Activated B cell treated with CpG ODN at 0.5 μM for 24 hours (primary cell): ENCODE results near the gene KRT80. TPM values are rescaled to one million over a fixed set of nuclear protein-coding genes. Genes with fewer than 3 reads are reported as not detected.

Experiments used
- ATAC-seq: fragments of 200-7000 bp; cut with Tn5 transposase; one replicate; pipeline ENCODE4 v1.10.0; 2021; ENCODE audit warnings: low read depth, mild to moderate bottlenecking, moderate library complexity
- CTCF ChIA-PET: fragments of 350-600 bp; sonication (Branson Sonifier 250); formaldehyde crosslinking; loops from one replicate; lab custom pipeline; 2021; ENCODE audit warnings: antibody characterized with exemption; lab: Charles Lee
- POLR2A ChIA-PET: fragments of 350-600 bp; sonication (Branson Sonifier 250); formaldehyde crosslinking; loops from one replicate; lab custom pipeline; 2021; ENCODE audit warnings: antibody characterized with exemption; lab: Charles Lee
- DNase-seq: peaks from one replicate; pipeline ENCODE4 v3.0.0; 2022
- H3K27ac Mint-ChIP-seq: one replicate; pipeline ENCODE4 v1.8.0; 2020; ENCODE audit warnings: mixed read lengths
- H3K27me3 Mint-ChIP-seq: one replicate; pipeline ENCODE4 v1.8.0; 2021; ENCODE audit warnings: mixed read lengths
- H3K36me3 Mint-ChIP-seq: one replicate; pipeline ENCODE4 v1.8.0; 2021; ENCODE audit warnings: low read depth, mixed read lengths
- H3K4me1 Mint-ChIP-seq: one replicate; pipeline ENCODE4 v1.8.0; 2021; ENCODE audit warnings: mixed read lengths
- H3K4me3 Mint-ChIP-seq: one replicate; pipeline ENCODE4 v1.8.0; 2020; ENCODE audit warnings: mild to moderate bottlenecking, mixed read lengths
- H3K9me3 Mint-ChIP-seq: one replicate; pipeline ENCODE4 v1.8.0; 2020; ENCODE audit warnings: mixed read lengths
- intact Hi-C: fragments of 100-400 bp; cut with micrococcal nuclease; formaldehyde crosslinking; loops from one replicate; pipeline ENCODE4 v1.15.1; 2024
- total RNA-seq: library from RNA; stranded (reverse); gene quantifications from 2 replicates; pipeline ENCODE4 v1.2.3, GENCODE V29; 2022
- TF ChIP-seq, protein P1 (sequence below): fragments of 200-600 bp; IDR thresholded peaks from one replicate; pipeline ENCODE4 v1.8.0; 2022; ENCODE audit warnings: antibody characterized with exemption, mild to moderate bottlenecking

The KRT80 gene
- total RNA-seq, 1 donor from 2014 or later, result not detected

DNA sequence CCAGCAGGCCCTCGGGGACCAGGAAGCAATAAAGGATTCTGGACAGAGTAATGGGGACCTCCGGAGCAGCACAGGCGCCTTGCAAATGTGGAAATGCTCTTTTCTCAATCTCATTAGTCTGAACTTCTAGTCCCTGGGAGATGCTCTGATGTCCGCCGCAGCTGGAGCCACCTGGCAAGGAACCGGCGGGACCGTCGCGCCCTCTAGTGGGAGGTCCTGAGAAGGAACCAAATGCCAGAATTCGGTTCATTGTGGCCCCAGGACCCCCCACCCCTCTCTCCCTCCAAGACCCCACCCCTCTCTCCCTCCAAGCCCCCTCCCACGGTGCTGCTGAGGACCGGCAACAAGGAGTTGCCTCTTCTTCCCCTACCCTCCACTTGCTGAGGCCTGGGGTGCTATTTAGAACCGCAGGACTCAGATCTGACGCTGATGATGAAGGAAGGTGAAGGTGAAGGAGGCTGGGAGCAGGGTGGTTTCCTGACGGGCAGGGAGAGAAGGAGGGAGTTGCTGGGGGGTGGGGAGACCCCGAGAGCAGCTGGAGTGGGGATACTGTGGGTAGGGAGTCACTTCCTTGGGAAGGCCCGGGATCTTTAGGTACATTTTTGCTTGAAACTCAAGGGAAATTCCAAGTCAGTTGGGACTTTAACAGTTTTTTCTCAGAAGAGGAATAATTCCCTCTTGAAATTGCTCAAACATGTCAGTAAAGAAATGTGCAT, 69.8 kb downstream of the KRT80 start:
- H3K27me3 Mint-ChIP-seq, result peaks cover 11% of the 10 kb centered on the region
- H3K36me3 Mint-ChIP-seq, result no peaks in the 10 kb centered on the region
- POLR2A ChIA-PET, result interaction anchor here (0.7 kb wide), 1 partner anchor 71 kb away, joined by 3 read pairs; the partner anchor contains the start of gene NR4A1
- TF ChIP-seq, protein P1, sequence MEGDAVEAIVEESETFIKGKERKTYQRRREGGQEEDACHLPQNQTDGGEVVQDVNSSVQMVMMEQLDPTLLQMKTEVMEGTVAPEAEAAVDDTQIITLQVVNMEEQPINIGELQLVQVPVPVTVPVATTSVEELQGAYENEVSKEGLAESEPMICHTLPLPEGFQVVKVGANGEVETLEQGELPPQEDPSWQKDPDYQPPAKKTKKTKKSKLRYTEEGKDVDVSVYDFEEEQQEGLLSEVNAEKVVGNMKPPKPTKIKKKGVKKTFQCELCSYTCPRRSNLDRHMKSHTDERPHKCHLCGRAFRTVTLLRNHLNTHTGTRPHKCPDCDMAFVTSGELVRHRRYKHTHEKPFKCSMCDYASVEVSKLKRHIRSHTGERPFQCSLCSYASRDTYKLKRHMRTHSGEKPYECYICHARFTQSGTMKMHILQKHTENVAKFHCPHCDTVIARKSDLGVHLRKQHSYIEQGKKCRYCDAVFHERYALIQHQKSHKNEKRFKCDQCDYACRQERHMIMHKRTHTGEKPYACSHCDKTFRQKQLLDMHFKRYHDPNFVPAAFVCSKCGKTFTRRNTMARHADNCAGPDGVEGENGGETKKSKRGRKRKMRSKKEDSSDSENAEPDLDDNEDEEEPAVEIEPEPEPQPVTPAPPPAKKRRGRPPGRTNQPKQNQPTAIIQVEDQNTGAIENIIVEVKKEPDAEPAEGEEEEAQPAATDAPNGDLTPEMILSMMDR, result no peak
- H3K4me1 Mint-ChIP-seq, result peaks cover 48% of the 10 kb centered on the region
- H3K4me3 Mint-ChIP-seq, result no peak overlapping the region
- H3K27ac Mint-ChIP-seq, result no peak overlapping the region
- CTCF ChIA-PET, result interaction anchor here (0.8 to 6.0 kb wide), 13 partner anchors 17 to 129 kb away, joined by 3 to 67 read pairs (median 5); no protein-coding TSS in a partner anchor
- no peak for ATAC-seq
- intact Hi-C loops, result loop anchor here (1.0 kb wide), 3 partner anchors 39 to 129 kb away; no protein-coding TSS in a partner anchor
- DNase-seq, result peak; percentile 56
- no peaks in the 10 kb centered on the region for H3K9me3 Mint-ChIP-seq

DNA sequence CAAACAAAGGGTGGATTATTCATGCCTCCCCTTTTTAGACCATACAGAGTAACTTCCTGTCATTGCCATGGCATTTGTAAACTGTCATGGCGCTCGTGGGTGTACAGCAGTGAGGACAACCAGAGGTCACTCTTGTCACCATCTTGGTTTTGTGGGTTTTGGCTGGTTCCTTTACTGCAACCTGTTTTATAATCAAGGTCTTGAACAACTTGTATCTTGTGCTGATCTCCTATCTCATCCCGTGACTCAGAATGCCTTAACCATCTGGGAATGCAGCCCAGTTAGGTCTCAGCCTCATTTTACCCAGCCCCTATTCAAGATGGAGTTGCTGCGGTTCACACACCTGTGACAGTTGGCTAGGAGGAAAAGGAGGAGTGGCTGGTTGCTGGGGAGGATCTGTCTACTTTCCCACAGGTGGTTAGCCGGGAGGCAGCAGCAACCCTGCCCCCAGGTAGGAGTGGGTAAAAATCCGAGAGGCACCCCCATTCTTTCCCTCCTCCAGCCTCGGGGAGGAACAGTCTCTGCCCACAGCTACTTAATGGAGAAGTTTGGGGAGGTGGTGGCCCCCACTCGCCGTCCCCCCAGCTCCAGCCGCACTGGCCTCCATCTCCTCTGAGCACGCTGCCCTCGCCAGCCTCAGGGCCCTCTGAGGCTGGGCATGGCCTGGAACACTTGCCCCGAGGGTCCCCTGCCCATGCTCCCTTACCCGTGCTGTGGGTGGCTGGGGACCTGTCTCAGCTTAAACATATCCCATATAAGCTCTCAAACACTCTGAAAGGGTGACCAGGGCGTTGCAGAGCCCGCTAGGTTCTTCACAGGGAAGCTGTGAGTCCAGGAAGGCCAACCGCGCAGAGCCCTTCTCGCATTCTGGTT, 70.6 kb downstream of the KRT80 start:
- H3K36me3 Mint-ChIP-seq, result no peaks in the 10 kb centered on the region
- peaks cover 56% of the 10 kb centered on the region for H3K4me1 Mint-ChIP-seq
- CTCF ChIA-PET, result interaction anchor here (0.8 to 6.0 kb wide), 13 partner anchors 16 to 128 kb away, joined by 3 to 67 read pairs (median 5); no protein-coding TSS in a partner anchor
- ATAC-seq (no peak), DNase-seq (no peak)
- H3K9me3 Mint-ChIP-seq, result no peaks in the 10 kb centered on the region
- POLR2A ChIA-PET, result interaction anchor here (0.7 kb wide), 1 partner anchor 70 kb away, joined by 3 read pairs; the partner anchor contains the start of gene NR4A1
- TF ChIP-seq, protein P1, result no peak
- peaks cover 6% of the 10 kb centered on the region for H3K27me3 Mint-ChIP-seq
- H3K4me3 Mint-ChIP-seq, result no peak overlapping the region
- H3K27ac Mint-ChIP-seq, result no peak overlapping the region
- intact Hi-C loops, result no loop called here

DNA sequence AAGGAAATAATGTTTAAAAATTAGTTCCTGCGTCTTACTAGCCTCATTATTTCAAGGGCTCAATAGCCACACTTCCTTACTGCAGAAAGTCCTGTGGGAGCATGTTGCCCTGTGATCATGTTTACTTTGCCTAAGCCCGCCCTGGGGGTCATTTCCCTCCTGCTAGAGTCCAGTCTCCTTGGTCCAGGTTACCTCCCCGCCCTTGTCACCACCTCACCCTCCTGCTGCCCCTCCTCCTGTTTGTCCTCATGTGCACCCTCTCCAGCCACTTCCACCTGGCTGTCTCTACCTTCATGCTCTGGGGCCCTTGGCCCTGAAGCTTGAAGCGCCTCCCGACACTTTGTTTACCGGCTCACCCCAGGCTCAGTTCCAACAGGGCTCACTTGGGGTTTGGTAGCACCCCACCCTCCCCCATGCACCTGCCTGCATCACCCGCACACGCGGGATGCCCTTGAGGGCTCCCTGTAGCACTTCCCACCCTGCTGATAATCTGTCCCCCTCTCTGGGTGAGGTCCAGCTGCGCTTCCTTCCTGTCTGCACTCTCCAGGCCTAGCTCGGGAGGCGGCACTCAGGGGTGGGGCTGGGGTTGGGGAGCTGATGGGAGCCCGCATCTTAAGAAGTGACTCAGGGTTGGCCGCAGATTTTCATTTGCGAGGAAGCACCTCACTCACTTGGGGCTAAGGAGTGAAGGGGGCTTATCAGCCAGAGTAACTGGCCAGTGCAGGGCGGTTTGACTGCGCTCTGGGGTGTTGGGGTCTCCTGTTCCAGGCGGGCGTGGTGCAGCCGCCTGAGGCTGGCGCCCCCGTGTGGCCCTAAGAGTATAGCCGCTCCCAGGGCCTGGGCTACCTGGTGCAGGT, 72.2 kb downstream of the KRT80 start:
- TF ChIP-seq, protein P1, result no peak
- no peaks in the 10 kb centered on the region for H3K9me3 Mint-ChIP-seq
- CTCF ChIA-PET, result interaction anchor here (0.9 to 5.1 kb wide), 4 partner anchors 36 to 96 kb away, joined by 3 to 191 read pairs (median 28); partner anchors contain the start of gene ATG101
- no peaks in the 10 kb centered on the region for H3K36me3 Mint-ChIP-seq
- intact Hi-C loops, result loop anchor here (2.0 to 5.0 kb wide), 3 partner anchors 87 to 527 kb away; partner anchors contain the start of gene SCN8A
- ATAC-seq, result no peak
- H3K4me3 Mint-ChIP-seq, result no peak overlapping the region
- no peak for DNase-seq
- peak overlapping the region; percentile 89 for H3K27ac Mint-ChIP-seq
- no peaks in the 10 kb centered on the region for H3K27me3 Mint-ChIP-seq
- POLR2A ChIA-PET, result interaction anchor here (0.5 to 4.2 kb wide), 3 partner anchors 68 to 94 kb away, joined by 4 to 37 read pairs (median 9); partner anchors contain the start of gene NR4A1
- peaks cover 58% of the 10 kb centered on the region for H3K4me1 Mint-ChIP-seq

Other genes with a start within 250 kb of the KRT80 start
- gene ACVR1B, start 240.3 kb downstream of the KRT80 start, total RNA-seq, result 7.8 and 10.0 TPM in 2 replicates
- gene TAMALIN, start 185.1 kb downstream of the KRT80 start, total RNA-seq, result 47.6 and 52.8 TPM in 2 replicates
- 18.8 and 24.2 TPM in 2 replicates for gene NR4A1, start 140.6 kb downstream of the KRT80 start, total RNA-seq
- gene ATG101, start 122.0 kb downstream of the KRT80 start, total RNA-seq, result 25.6 and 32.5 TPM in 2 replicates
- gene SMIM41, start 112.3 kb downstream of the KRT80 start, total RNA-seq, result 0.24 TPM in 1 of 2 replicates, not detected in the other
- gene KRT7, start 41.2 kb upstream of the KRT80 start, total RNA-seq, result 0.81 and 1.1 TPM in 2 replicates
- not detected in 2 replicates for gene KRT86, start 82.6 kb upstream of the KRT80 start, total RNA-seq
- not detected in 2 replicates for gene KRT81, start 99.5 kb upstream of the KRT80 start, total RNA-seq
- gene KRT83, start 129.4 kb upstream of the KRT80 start, total RNA-seq, result not detected in 2 replicates
- not detected in 2 replicates for gene KRT85, start 175.5 kb upstream of the KRT80 start, total RNA-seq
- not detected in 2 replicates for gene KRT84, start 193.6 kb upstream of the KRT80 start, total RNA-seq
- gene KRT82, start 214.3 kb upstream of the KRT80 start, total RNA-seq, result not detected in 2 replicates
- not detected in 2 replicates for gene KRT75, start 242.4 kb upstream of the KRT80 start, total RNA-seq